Breast epithelium (tissue), 3 donors: ENCODE measurements around the gene ARHGAP25.

Source experiments
- CTCF ChIP-seq, 3 donors: fragments of 450-650 bp; IDR thresholded peaks; one replicate each; pipeline ENCODE4 v1.5.1; 2016 to 2017; ENCODE audit warnings: antibody characterized with exemption in 3 of 3, mild to moderate bottlenecking in 3 of 3, moderate library complexity in 3 of 3
- POLR2A ChIP-seq: fragments of 450-650 bp; IDR thresholded peaks from one replicate; pipeline ENCODE4 v1.6.1; 2016; ENCODE audit warnings: antibody characterized with exemption, mild to moderate bottlenecking, moderate library complexity
- POLR2AphosphoS5 ChIP-seq, 3 donors: sonication (generic); formaldehyde crosslinking; IDR thresholded peaks; one replicate each; pipeline ENCODE4 v1.6.1; 2017; ENCODE audit warnings: antibody characterized with exemption in 3 of 3

- no peak for TF ChIP-seq POLR2A
- peak; percentile 51 to 68 (median 63) for TF ChIP-seq POLR2AphosphoS5 (IDR thresholded peaks at IDR 0.05)
- TF ChIP-seq CTCF (IDR thresholded peaks at IDR 0.05), result peak; percentile 84 to 93 (median 86)
Measured at GRCh38 chr2:68751397-68752339, 17.1 kb downstream of the ARHGAP25 start.
